CD4-positive, alpha-beta T cell treated with Interleukin-6 for 4 hours (primary cell): ENCODE data around the gene SLC66A2.

Source experiments
- DNase-seq: peaks from one replicate; pipeline ENCODE4 v3.0.0-alpha.2; 2020; ENCODE audit warnings: mixed read lengths

The SLC66A2 gene

DNA sequence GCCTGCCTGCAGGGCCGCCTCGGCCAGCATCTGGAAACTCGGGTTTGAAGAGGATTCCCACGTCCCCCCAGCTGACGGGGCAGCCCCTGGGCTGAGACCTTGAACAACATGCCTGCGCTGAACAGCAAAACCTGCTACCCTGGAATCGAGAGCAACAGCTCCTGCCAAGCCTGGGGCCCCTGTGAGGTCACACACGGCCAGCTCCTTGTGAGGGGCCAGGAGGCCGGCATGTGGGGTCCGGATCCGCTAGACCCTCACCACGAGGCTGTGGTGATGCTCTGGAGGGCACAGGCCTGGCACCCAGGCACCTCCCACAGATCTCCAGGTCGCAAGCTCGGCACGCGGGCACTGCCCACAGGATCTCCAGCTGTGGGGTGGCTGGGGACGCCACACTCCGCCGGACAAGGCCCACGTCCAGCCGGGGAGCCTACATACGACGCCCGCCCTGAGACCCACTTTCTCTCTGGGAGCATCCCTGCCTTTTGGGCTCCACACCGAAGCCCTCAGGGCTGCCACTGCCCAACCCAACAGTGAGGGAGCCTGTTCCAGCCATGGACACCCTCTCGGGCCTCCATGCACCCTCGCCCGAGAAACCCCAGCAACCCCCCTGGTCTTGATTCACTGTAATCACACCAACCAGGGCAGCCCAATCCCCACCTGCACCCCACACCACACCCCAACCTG, 34.1 kb downstream of the SLC66A2 start:
- DNase-seq = no peak

DNA sequence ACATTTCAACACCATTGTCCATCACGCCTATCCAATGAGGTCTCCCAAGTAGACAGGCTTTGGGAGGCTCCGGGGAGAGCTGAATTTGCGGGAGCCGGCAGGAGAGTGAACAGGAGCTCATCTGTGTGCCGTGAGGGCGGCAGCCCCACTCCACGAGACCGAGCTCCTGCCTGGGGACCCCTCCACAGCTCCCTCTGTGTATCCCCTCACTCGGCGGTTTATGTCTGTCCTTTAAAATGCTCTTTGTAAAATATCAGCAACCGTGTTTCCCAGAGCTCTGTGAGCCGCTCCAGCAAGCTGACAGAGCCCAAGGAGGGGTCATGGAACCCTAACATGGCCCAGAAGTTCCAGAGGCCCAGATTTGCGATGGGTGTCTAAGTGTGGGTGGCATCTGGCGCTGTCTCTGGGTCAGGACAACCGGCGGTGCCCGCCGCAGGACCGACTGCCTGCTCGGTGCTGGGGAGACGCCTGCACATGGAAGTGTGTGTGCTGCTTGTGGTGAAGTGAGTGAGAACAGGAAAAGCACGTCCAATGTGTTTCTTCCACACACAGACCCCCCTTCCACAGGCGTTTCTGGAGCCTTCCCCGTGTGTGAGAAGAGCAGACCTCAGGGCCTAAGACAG, 34.8 kb downstream of the SLC66A2 start:
- DNase-seq = no peak

DNA sequence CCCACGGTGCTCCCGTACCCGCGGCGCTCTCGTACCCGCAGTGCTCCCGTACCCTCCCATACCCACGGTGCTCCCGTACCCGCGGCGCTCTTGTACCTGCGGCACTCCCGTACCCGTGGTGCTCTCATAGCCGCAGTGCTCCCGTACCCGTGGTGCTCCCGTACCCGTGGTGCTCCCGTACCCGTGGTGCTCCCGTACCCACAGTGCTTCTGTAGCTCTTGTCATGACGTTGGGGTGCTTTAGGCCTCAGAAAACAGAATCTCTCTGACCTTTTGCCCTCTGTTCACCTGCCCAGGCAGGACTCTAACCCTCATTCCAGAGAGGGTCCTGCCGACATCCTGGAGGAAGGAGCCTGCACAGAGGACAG, 35.3 kb downstream of the SLC66A2 start:
- DNase-seq = no peak

GRCh38 chr18:79915161-79916127, 36.0 kb downstream of the SLC66A2 start:
- DNase-seq = no peak

DNA sequence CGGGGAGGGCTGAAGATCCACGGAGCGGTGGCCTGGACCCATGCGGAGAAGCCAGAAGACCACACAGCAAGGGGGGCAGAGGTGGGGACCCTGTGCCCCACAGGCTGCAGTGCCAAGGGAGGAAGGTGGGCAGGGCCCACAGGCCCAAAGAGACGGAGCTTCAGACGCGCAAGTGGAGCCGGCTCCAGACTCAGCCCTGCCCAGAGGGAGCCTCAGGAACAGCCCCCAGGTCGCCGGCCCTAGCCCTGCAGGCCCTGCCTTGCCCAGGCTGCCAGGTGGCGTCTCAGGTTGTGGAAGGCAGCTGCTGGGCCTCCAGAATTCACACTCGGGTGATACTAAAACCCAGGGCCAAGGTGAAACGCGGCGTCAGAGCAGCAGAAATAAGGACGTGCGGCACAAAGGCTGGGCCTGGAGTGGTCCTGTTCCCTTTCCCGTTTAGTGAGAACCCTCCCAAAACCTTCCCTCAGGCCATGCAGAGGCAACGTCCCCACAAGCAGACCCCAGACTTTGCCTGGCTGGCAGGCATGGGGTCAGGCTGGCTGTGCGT, 36.8 kb downstream of the SLC66A2 start:
- DNase-seq = no peak

DNA sequence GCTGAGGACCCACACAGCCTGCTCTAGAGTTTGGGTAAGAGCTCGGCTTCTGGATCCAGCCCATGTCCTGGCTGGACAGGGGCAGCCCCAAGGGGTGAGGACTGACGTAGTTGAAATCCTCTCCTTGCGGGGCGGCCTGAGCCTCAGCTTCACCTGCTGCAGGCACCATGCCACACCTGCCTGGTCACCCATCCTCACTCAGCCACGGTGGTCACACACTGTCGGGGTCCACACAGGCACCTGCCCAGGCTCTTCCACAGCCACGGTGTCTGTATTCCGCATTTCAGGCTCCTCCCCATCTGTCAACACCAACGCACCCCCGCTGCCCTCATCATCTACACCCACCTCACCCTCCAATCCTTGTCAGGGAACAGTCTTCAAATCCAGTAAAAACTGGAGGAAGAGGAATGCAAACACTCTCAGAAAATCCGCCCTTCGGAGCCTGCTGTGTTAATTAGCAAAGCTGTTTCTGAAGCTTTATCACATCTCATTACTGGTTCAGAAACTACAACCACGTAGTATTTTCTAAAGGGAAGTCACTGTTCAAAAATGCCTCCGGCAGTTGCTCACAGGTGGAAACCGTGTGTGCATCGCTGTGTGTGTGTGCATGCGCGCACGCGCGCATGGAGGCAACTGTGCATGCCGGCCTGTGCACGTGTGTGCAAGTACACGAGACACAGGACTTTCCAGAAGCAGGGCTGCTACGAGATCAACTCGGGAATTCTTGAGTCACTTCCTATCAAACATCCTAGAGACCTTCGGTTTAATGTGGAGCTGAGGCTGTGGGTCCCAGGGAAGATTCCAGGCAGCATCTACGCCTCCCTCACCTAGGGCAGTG, 38.2 kb downstream of the SLC66A2 start:
- no peak for DNase-seq

DNA sequence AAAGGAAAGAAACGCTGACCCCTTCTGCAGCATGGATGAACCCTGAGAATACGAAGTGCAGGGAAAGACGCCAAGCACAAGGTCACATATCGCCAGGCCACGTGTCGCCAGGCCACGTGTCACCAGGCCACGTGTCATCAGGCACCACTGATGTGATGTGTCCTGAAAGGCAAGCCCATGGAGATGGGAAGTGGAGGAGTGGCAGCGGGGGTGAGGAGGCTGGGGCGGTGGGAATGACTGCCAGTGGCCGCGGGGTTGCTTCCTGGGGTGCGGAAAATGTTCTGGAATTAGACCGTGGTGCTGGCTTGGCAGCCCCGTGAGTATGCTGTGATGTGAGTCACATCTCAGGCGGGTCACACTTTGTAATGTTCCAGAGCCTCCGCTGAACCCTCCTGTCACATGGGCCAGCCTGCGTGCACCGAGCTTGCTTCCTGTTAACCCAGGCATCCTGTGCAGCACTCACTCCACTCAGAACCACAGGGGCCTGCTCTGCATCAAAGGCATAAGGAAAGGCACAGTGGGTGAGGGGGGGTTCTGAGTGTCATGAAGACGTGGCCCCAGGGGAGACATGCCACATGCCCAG, 39.0 kb downstream of the SLC66A2 start:
- peak; percentile 54 for DNase-seq

DNA sequence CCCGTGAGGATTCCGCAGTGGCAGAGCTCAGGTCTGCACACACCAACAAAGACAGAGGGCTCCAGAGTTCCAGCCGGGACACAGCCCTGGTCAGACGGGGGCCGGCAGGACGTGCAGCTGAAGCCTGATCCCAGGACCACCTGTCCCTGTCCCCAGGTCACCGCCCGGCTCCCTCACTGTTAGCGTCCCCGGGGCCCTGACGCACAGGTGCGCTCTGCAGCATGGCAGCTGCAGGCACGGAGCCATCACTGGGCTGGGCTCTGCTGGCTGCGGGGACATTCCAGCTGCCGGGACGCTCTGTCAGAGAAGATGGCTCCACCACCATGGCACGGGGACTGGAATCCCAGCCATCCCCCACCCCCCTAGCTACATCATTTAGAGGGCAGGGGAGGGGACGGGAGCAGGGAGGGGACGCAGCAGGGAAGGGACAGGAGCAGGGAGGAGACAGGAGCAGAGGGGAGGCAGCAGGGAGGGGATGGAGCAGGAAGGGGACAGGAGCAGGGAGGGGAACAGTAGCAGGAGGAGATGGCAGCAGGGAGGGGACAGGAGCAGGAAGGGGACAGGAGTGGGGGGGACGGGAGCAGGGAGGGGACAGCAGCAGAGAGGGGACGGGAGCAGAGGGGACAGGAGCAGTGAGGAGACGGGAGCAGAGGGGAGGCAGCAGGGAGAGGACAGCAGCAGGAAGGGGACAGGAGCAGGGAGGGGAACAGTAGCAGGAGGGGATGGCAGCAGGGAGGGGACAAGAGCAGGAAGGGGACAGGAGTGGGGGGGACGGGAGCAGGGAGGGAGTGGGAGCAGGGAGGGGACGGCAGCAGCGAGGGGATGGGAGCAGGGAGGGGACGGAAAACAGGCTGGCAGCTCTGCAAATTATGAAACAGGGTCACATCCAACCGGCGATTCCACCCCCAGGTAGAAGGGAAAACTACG, 39.8 kb downstream of the SLC66A2 start:
- no peak for DNase-seq

GRCh38 chr18:79910563-79911343, 40.7 kb downstream of the SLC66A2 start:
- no peak for DNase-seq

DNA sequence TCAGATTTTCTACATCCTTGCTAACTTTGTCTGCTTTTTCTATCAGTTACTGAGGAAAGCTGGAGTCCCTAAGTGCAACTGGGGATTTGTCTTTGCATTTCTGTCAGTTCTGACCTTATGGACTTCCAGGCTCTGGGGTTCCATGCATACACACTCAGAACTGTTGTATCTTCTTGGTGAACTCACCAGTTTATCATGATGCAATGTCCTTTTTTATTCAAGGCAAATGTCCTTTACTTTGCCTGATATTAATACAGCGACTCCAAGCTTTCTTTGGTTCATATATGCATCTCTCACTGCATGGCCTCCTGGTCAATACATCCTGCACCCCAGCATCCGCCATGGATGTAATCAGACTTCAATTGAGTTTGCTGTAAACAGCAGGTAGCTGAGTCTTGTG, 44.7 kb downstream of the SLC66A2 start:
- DNase-seq = no peak

DNA sequence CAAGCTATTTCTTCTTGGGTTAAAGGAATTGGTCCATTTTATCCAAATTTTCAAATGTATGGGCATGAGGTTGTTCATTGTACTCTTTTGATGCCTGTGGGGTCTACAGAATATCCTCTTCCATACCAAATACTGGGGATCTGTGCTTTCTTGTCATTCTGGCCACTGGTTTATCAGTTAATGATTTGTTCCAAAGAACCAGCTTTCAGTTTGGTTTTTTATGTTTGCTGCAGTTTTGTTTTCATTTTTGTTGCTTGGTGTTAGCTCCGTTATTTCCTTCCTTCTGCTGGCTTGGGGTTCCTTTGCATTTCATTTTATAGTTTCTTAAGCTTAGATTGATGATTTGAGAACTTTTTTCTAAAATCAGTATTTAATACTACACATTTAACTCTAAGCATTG, 45.5 kb downstream of the SLC66A2 start:
- no peak for DNase-seq

DNA sequence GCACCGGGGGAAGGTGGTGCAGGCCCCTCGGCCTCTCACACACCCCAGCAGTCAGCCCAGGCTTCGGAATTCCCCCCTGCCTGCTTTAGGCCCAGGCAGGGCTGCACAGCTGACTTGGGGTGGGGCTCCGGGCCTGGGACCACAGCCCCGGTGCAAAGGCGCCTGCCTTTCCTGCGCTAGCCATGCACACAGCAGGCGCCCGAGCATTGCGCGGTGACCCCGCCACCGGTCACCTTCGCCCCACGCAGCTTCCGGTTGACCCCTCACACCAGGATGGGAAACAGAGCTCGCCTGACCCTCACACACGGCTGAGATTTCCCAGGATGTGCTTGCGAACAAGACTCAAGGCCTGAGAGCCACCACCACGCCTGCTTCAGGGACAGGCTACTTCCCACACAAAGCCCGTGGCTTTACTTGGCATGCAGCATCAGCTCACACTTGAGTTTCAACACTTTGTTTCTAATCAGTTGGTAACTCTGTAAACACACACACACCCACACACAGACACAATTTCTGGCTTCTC, 46.0 kb downstream of the SLC66A2 start:
- no peak for DNase-seq

GRCh38 chr18:79904357-79905147, 46.9 kb downstream of the SLC66A2 start:
- DNase-seq = no peak

- no peak for DNase-seq
Measured at GRCh38 chr18:79903787-79904356, 47.6 kb downstream of the SLC66A2 start.

DNA sequence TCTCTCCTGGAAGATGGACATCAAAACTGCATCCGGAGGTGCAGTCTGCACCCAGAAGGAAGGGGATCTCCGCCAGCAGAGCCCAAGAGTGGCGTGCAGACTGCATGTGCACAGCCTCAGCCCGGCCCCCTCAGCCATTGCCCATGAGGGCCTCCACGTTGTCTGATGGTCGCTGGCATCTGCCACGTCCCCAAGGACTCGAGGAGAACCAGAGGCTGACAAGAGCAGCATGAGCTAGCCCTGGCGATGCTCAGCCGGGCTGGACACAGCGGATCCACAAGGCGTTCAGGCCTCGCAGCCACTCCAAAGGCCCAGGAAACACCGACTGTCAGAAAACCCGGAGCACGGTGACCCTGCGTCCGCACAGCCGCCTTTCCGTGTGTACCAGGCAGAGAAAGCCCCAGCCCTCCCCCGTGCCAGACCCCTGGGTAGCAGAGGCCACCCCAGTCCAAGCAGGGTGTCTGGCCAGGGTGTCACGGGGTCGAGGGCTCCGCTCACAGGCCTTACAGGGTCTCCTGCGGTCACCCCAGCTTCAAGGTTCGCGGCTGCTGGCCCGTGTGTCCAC, 48.3 kb downstream of the SLC66A2 start:
- no peak for DNase-seq

DNA sequence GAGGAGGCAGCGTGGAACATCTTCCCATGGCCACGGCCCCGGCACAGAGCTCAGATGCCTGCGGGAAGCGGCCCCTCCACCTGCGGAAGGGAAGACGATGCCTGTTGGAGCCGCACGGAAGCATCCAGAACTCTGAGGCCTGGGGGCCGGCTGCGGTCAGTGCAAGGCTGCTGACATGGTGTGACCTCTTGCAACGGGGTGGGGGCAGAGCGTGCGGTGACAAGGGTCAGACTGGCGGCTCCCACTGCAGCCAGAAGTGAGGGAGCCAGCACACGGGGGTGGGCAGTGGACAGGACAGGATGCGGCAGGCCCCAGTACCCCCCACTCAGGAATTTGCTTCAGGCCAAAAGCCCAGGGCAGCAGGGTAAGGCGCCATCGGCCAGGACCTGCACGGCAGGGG, 48.8 kb downstream of the SLC66A2 start:
- no peak for DNase-seq

GRCh38 chr18:79902075-79902474, 49.4 kb downstream of the SLC66A2 start:
- no peak for DNase-seq

GRCh38 chr18:79901665-79902064, 49.8 kb downstream of the SLC66A2 start:
- DNase-seq = no peak
